Measurements from ENCODE around the gene RAD51B.

GRCh38 chr14:68051146-68051545, 231.6 kb downstream of the RAD51B start:
- TF ChIP-seq, protein P1, sequence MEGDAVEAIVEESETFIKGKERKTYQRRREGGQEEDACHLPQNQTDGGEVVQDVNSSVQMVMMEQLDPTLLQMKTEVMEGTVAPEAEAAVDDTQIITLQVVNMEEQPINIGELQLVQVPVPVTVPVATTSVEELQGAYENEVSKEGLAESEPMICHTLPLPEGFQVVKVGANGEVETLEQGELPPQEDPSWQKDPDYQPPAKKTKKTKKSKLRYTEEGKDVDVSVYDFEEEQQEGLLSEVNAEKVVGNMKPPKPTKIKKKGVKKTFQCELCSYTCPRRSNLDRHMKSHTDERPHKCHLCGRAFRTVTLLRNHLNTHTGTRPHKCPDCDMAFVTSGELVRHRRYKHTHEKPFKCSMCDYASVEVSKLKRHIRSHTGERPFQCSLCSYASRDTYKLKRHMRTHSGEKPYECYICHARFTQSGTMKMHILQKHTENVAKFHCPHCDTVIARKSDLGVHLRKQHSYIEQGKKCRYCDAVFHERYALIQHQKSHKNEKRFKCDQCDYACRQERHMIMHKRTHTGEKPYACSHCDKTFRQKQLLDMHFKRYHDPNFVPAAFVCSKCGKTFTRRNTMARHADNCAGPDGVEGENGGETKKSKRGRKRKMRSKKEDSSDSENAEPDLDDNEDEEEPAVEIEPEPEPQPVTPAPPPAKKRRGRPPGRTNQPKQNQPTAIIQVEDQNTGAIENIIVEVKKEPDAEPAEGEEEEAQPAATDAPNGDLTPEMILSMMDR (IDR thresholded peaks at IDR 0.05) = no peak
- TF ChIP-seq POLR2A (IDR thresholded peaks at IDR 0.05) = no peak
